ENCODE measurements around the gene PADI6.

Gene PADI6

GRCh38 chr1:17433261-17433660, 61.3 kb downstream of the PADI6 start:
- Histone ChIP-seq H3K36me3 (ENCODE audit: insufficient read depth) (no peaks in the 10 kb centered on the region; the same call in 1 of the 2 replicates), H4K20me1 (ENCODE audit: insufficient read depth) (peaks cover 28% of the 10 kb centered on the region), H3K9ac (no peak overlapping the region), H3K27me3 (ENCODE audit: insufficient read depth, low read depth) (no peaks in the 10 kb centered on the region), H3K79me2 (ENCODE audit: insufficient read depth, low read depth) (peaks cover 88% of the 10 kb centered on the region), H3K27ac (no peak overlapping the region), H2AFZ (ENCODE audit: low read depth) (no peak overlapping the region), H3K4me1 (ENCODE audit: low read depth, poor library complexity, severe bottlenecking) (peaks cover 21% of the 10 kb centered on the region), H3K4me3 (IDR thresholded peaks at IDR 0.05; ENCODE audit: insufficient read depth, low read depth, low read length) (no peak overlapping the region), H3K4me2 (no peak overlapping the region)
- no peak for TF ChIP-seq CTCF (conservative IDR thresholded peaks at IDR 0.05; ENCODE audit: low read depth, low read length)

DNA sequence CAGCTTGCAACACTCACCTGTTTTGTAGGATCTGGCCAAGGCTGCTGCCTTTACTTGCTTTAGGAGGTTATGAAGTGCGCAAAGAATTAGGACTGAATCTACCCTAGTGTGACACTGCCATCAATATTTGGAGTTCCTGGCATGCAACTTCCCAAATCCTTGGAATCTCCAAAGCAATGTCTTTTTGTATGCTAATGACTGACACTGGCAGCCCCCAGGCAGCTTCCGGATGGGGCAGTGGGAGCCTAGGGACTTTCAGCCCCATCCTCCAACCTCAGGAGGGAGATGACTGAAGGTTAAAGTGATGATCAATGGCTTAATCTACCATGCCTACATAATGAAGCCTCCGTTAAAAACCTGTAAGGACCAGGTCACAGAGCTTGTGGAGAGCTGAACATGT, 62.0 kb downstream of the PADI6 start:
- Histone ChIP-seq H4K20me1 (ENCODE audit: insufficient read depth) (peaks cover 23% of the 10 kb centered on the region), H3K27me3 (ENCODE audit: insufficient read depth, low read depth) (no peaks in the 10 kb centered on the region), H3K4me1 (ENCODE audit: low read depth, poor library complexity, severe bottlenecking) (peaks cover 21% of the 10 kb centered on the region), H3K79me2 (ENCODE audit: insufficient read depth, low read depth) (peaks cover 88% of the 10 kb centered on the region), H3K4me3 (IDR thresholded peaks at IDR 0.05; ENCODE audit: insufficient read depth, low read depth, low read length) (no peak overlapping the region), H3K9ac (no peak overlapping the region), H2AFZ (ENCODE audit: low read depth) (no peak overlapping the region), H3K27ac (no peak overlapping the region), H3K36me3 (ENCODE audit: insufficient read depth) (no peaks in the 10 kb centered on the region; the same call in 1 of the 2 replicates), H3K4me2 (no peak overlapping the region)
- no peak for TF ChIP-seq CTCF (conservative IDR thresholded peaks at IDR 0.05; ENCODE audit: low read depth, low read length)

DNA sequence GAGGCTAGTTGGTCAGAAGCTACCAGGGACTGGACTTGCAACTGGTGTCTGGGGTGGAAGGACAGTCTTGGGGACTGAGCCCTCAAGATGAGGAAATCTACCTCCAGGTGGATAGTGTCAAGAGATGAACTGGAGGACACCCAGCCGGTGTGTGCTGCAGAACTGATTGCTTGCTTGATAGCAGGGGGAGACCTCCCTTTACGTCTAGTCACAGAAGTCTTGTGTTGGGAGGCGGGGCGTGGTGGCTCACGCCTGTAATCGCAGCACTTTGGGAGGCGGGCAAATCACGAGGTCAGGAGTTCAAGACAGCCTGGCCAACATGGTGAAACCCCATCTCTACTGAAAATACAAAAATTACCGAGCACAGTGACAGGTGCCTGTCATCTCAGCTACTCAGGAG, 62.6 kb downstream of the PADI6 start:
- Histone ChIP-seq H3K4me3 (IDR thresholded peaks at IDR 0.05; ENCODE audit: insufficient read depth, low read depth, low read length) (no peak overlapping the region), H3K4me2 (no peak overlapping the region), H3K27me3 (ENCODE audit: insufficient read depth, low read depth) (no peaks in the 10 kb centered on the region), H3K36me3 (ENCODE audit: insufficient read depth) (no peaks in the 10 kb centered on the region; the same call in 1 of the 2 replicates), H4K20me1 (ENCODE audit: insufficient read depth) (peaks cover 18% of the 10 kb centered on the region), H2AFZ (ENCODE audit: low read depth) (no peak overlapping the region), H3K27ac (no peak overlapping the region), H3K79me2 (ENCODE audit: insufficient read depth, low read depth) (peaks cover 86% of the 10 kb centered on the region), H3K9ac (no peak overlapping the region), H3K4me1 (ENCODE audit: low read depth, poor library complexity, severe bottlenecking) (peaks cover 21% of the 10 kb centered on the region)
- TF ChIP-seq CTCF (conservative IDR thresholded peaks at IDR 0.05; ENCODE audit: low read depth, low read length): no peak

- Histone ChIP-seq H3K27me3 (ENCODE audit: insufficient read depth, low read depth) (peaks cover 13% of the 10 kb centered on the region; the same call in 1 of the 2 replicates), H3K27ac (peak overlapping the region; percentile 9; the same call in 1 of the 2 replicates), H3K4me2 (peak overlapping the region; percentile 97), H3K4me1 (ENCODE audit: low read depth, poor library complexity, severe bottlenecking) (peaks cover 39% of the 10 kb centered on the region), H3K4me3 (IDR thresholded peaks at IDR 0.05; ENCODE audit: insufficient read depth, low read depth, low read length) (no peak overlapping the region), H3K79me2 (ENCODE audit: insufficient read depth, low read depth) (peaks cover 70% of the 10 kb centered on the region), H3K36me3 (ENCODE audit: insufficient read depth) (no peaks in the 10 kb centered on the region; the same call in 1 of the 2 replicates), H2AFZ (ENCODE audit: low read depth) (no peak overlapping the region), H4K20me1 (ENCODE audit: insufficient read depth) (peaks cover 14% of the 10 kb centered on the region; the same call in 1 of the 2 replicates), H3K9ac (peak overlapping the region; percentile 96; the same call in 1 of the 2 replicates)
- TF ChIP-seq CTCF (conservative IDR thresholded peaks at IDR 0.05; ENCODE audit: low read depth, low read length): no peak
These were observed 64.6 kb downstream of the PADI6 start for GRCh38 chr1:17436380-17437174.

Data from KMS-11 (cell line).